ENCODE measurements around the gene ARHGEF17.

The ARHGEF17 gene

DNA sequence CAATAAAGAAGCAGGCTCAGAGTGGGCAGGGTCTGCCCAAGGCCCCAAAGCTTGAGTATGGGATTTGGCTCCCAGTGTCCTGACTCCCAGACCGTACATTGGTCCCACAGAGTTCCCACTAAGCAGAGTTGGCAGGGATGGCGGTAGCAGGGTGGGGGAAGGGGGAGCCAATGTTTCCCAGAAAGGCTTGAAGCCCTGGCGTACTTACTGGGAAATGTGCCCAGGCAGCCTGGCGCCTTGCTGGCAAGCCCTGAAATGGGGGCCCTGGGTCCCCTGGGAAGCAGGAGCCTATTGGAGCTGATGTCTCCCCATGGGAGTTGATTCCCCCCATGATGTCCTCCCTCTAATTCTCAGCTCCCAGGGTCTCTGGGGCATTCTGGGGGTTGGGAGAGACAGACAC, 9.3 kb downstream of the ARHGEF17 start:
- DNase-seq: no peak

DNA sequence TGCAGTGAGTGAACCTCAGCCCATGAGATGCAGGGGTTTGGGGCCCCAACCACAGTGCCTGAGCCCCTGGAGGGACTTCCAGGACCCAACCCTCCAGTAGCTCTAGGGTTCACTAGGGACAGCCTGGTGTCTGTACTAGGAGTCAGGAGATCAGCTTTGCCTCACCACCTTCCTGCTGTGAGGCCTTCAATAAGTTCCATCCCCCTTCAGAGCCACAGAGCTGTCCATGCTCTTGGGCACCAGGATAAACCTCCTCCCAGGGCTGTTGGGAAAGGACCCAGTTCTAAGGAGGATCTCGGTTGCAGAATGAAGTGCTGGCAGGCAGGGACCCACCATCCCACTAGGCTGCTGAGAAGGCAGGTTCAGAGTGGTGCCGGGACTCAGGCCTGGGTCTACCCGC, 9.7 kb downstream of the ARHGEF17 start:
- no peak for DNase-seq

GRCh38 chr11:73318501-73319011, 10.5 kb downstream of the ARHGEF17 start:
- no peak for DNase-seq

- no peak for DNase-seq
These were observed 12.9 kb downstream of the ARHGEF17 start for GRCh38 chr11:73320763-73321603.

DNA sequence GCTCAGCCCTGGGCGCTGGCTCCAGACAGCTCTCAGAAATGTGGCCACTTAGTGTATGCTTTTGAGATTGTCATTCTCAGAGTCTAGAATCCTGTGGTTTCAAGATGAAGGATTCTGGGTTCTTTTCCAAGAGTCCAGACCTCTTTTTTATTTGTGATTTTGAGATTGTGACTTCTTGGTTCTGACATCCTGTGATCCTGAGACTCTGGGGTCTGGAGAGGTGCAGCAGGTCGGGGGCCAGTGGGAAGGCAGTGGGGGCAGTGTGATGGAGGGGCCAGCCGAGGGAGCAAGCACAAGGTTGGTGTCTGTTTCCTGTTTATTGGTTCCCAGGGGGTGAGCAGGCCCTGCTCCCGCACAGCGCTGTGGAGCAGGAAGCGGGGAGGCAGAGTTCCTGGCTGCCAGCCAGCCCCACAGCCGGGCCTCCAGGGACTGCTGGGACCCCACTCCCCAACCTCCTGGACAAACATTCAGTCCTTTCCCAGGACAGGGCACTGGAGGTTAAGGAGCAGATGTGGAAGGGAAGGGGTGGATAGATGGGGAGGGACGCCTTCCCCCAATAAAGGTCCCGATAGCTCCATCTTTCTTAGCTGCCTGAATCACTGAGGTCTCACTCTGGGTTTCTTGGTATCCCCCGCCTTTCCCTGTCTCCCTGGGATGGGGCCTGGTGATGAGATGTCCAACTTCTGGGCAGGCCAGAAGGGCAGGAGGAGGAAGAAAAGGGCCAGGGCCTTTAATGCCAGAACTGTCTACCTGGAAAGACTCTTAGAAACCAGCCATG, 13.7 kb downstream of the ARHGEF17 start:
- DNase-seq: no peak

DNA sequence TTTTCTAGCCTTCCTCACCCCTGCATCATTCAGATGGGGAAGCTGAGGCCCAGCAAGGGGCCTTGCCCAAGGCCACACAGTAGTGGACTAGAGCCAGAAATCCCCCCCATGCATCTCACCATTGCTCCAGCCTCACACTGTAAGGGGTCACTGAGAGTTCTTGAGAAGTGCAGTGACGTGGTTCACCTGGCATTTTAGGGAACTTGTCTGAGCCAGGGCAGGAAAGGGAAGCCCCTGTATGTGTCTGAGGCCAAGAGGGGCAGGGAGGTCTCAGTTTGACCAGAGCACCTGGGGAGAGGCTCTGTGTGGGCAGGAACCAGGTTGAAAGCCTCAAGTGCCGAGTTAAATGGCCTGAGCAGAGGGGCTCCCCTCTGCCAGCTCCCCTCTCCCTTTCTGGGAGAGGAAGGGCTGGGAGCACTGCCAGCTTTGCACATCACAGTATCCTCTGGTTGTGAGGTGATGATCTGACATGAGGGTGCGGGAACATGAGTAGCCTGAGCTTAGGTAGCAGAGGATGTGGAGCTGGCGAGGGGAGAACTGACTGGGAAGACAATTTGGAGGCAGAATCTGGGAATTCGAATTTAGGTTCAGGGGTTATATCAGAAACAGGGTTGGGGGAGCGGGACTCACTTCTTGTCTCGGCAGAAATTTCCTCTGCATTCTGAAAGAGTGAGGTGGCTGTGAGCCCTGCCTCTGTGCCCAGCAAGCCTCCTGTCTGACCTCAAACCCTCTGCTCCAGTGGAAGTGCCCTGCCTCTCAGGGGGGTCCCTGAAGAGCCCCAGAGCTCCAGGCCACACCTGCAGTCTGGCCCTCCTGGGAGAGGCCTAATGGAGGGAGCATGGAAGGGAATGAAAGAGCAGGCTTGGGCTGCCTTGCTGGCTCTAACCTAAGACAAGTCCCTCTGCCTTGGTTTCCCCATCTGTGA, 14.6 kb downstream of the ARHGEF17 start:
- no peak for DNase-seq

DNA sequence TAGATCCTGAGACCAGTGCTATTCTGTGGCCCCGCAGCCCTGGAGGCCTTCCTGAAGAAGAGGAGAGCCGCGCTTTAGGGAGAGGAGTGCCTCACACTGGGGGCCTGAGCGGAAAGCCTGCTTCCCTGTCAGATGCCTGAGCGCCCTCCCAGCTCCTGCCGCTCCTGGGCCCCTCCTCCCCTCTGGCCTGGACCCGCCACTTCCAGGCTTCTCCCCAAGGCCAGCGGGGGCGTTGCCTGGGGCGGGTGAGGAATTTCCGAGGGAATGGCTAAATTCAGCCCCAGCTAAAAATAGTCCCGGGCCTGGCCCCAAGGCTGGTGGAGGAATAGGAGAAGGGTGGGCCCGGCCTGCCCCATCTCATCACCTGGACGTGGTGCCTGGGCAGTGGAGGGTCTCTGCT, 15.4 kb downstream of the ARHGEF17 start:
- no peak for DNase-seq

- no peak for DNase-seq
These were observed 16.0 kb downstream of the ARHGEF17 start for GRCh38 chr11:73324116-73324515.

GRCh38 chr11:73324665-73325035, 16.6 kb downstream of the ARHGEF17 start:
- DNase-seq: no peak

- DNase-seq: no peak
These were observed 17.2 kb downstream of the ARHGEF17 start for GRCh38 chr11:73325036-73325981.

- DNase-seq: peak; percentile 16
These were observed 19.1 kb downstream of the ARHGEF17 start for GRCh38 chr11:73326929-73327811.

DNA sequence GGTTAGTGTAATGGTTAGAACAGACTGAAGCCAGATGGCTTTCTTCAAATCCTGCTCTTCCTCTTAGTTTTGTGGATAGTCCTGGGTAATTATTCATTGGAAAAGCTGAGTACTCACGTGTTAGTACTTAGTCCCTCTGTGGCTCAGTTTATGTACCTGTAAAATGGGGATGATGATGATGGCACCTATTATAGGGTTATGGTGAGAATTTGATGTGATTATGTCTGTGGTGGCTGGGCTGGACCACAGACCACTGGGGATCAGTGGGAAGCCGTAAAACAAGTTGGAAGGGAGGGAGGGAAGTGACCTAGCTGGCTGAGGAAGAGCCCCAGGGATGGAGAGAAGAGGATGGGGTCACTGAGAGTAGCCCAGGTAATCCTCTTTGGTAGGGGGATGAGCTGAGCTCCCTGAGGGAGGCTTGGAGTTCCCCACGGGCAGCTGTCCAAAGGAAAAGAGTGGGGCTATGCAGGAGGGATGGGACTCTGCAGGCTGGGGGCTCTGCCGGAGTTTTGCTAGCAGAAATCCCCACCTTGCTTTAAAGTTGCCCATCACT, 19.8 kb downstream of the ARHGEF17 start:
- DNase-seq: no peak

GRCh38 chr11:73330569-73331093, 22.6 kb downstream of the ARHGEF17 start:
- no peak for DNase-seq

GRCh38 chr11:73331138-73331916, 23.3 kb downstream of the ARHGEF17 start:
- no peak for DNase-seq

GRCh38 chr11:73333173-73333572, 25.1 kb downstream of the ARHGEF17 start:
- DNase-seq: no peak

DNA sequence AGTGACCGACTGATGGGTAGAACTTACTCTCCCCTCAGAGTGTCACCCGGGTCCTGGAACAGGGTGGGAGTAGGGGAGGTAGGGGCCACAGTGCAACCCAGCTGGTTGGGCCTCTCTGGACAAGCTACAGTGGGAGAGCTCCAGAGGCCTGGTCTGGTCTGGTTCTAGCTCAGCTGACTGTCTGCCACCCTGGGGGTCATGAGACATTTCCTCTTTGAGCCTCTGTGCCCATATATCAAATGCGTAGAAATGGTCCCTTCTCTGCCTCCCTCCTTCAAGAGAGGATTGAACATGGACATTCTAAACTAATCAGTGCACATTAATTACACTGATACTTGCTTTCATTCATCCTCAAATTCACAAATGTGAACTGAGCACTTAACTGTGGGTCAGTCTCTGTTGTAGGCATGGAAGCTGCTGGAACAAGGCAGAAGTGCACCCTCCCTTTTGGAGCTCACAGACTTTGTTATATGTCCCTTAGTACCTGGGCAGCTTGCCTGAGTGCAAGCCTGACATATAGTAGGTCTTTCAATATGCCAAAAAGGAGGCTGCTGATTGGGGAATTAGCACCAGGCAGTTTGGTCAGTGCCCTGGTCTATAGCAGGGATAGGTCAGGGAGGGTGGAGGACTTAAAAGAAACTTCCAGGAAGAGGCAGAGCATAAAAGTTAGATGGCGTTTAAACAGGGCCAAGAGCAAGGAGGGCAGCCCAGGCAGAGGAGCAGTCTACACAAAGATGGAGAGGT, 25.7 kb downstream of the ARHGEF17 start:
- DNase-seq: no peak

DNA sequence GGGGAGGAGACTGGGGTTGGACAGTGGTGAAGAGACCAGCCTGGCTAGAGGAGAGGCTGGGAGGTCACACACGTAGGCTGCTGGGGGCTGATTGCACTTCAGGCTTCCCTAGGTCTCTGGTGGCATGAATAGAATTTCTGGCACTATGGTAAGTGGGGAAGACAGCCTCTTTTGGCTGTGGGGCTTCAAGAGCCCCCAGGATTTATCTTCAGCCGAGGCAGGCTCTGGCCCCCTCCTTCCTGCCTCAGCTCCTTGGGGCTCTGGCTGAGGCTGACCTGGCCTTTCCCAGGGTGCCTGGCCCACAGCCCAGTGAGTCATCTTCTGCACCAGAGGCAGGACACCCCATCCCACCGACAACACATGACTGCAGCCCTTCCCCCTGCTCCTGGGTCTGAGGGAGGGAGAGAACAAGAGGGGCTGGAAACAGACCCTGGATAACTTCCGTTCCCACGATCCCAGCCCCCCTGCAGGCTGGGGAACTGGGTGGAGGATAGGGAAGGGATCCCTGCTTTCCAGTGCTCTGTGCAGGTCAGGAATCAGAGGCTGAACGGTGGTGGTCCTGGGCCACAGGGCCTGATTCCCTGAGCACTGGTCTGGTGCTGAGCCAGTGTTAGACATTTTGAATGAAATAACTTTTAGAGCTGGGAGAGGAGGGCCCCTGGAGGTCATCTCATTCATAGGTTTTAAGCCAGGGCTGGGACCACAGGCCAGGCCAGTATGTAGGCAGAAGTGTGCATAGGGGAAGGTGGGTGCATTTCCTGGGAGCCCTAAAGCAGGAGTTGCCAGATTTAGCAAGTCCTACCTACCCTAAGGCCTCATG, 26.5 kb downstream of the ARHGEF17 start:
- DNase-seq: no peak
